Ureter (tissue), 1 donor: ENCODE data around the gene PRKCA. TPM values are rescaled to one million over a fixed set of nuclear protein-coding genes. Genes with fewer than 3 reads are reported as not detected.
"Not testable (repeated sequence)": the region's sequence is repeated elsewhere in the genome, so short reads cannot be mapped to it uniquely, and the experiment has no call there.

ENCODE experiments used
- DNase-seq: peaks from one replicate; pipeline ENCODE4 v3.0.0-alpha.2; 2020; ENCODE audit warnings: low spot score
- total RNA-seq: library from RNA; stranded (reverse); gene quantifications from one replicate; pipeline ENCODE4 v1.2.4, GENCODE V29; 2023
- donor health status: DM: yes; HTN: yes; CAD: no.

PRKCA gene
- total RNA-seq, 1 donor from 2014 or later: 58.1 TPM

DNA sequence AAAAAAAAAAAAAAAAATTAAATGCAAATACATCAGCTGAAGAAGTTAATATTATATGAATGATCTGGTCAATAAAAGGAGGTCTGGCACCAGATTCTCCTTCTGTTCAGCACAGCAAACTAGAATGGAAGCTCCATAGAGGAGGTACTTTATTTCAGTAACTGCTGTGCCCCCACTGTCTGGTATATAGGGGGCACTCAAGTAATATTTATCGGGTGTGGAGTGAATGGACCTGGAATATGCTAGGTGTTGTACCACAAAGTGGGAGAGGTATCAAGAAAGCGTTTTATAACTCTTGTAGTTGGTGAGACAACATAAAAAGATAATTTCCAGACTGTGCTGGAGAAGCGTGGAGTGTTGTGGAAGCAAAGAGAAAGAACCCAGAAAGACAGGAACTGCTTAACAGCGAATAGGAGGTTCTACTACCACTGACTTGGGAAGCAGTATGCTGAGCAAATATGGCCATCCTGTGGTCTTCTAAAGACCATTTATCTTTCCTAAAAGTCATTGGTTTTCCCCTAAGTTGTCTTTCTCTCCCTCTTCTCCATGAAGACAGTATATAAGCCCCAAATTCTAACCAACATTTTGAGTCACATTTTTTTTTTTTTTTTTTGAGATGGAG lies 12.2 kb upstream of the PRKCA start:
- DNase-seq: no peak

- DNase-seq: no peak
These were observed 10.1 kb upstream of the PRKCA start for GRCh38 chr17:66292353-66292752.

DNA sequence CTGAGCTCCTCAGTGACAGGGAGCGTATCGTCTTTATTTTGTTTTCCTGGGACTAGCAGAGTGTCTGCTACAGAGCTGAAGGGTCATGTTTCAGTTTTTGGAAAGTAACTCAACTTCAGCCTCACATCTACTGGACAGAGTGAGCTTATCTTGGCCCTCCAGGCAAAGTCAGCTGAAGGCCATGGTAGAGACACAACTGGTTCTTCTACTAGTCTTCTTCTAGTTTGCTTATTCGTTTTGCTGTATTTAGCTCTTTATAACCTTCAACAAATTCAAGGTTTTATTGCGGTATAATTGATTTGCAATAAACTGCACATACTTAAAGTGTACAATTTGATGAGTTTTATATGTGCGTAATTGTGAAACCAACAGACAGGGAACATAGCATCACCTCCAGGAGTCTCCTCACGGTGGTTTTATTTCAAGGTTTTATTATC lies 6.1 kb upstream of the PRKCA start:
- DNase-seq: no peak

GRCh38 chr17:66297443-66297842 lies 5.0 kb upstream of the PRKCA start:
- DNase-seq: not testable (repeated sequence)

DNA sequence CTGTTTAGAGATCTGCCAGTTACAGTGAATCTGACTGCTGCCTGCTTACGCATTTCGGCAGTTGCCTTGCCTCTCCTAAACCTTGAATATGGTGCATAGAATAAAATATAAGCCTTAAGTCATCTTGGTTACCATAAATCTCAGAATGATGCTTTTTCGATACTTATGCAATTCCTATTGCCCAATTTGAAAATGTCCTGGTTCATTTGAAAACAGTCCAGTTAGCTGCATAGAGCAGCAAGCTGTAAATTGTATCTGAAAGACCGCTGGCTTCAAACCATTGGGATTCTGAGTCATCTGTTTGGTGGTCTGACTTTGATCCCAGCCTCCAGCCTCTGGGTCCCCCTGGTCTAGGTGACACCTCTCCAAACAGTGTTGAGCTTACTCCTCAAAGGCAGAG lies 2.7 kb upstream of the PRKCA start:
- DNase-seq: no peak

GRCh38 chr17:66300956-66301355 lies 1.5 kb upstream of the PRKCA start:
- no peak for DNase-seq

DNA sequence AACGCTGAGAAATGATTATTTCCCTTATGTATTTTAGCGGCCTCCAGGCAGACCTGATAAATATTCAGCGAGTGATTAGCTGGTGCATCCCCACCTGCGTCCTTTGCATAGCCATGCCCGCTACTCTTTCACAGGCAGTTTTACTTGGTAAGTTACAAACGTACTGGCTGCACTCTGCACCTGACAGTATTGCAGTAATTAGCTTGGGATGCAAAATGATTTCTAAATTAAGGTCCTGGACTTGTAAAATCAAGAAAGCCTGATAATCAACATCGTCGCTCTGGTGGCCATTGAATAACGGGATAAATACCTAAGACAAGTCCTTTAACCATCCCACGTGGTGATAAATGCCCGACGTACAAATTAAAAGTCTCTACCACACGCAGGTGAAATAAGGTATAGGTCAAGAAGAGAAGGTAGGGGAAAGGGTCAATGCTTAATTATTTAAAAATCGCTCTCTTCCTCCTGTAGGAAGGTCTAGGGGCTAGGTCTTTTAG lies 998 bp upstream of the PRKCA start:
- no peak for DNase-seq

DNA sequence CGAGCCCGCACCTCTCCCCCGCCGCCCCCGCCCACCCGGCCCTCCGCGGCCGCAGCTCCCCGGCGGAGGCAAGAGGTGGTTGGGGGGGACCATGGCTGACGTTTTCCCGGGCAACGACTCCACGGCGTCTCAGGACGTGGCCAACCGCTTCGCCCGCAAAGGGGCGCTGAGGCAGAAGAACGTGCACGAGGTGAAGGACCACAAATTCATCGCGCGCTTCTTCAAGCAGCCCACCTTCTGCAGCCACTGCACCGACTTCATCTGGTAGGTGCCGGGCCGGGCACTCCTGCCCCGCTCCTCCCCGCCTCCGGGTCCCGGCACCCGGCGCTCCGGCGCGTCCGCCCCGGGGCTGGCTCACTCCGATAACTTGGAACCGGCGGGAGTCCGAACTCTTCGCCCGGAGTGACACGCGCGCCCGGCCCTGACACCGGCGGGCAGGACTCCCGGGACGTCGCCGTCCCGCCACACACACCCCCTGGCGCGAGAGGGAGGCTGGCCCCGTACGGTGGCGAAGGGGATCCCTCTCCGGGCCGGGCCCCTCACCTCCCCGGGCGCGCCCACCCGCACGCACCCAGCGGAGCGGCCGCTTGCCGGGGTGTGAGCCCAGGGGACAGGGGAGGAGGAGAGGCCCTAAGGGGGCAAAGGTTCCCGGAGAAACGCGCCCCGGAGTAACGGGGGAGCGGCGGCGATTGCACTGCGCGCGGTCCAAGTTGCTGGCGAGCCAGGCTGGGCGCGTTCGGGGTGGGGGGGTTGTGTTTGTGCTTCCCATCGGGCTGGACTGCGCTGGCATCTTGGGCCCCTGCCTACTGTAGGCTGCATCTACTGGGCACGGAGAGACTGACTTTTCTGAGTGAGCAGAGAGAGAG lies 581 bp downstream of the PRKCA start:
- peak; percentile 54 for DNase-seq

GRCh38 chr17:66304304-66305174 lies 2.1 kb downstream of the PRKCA start:
- DNase-seq: no peak

DNA sequence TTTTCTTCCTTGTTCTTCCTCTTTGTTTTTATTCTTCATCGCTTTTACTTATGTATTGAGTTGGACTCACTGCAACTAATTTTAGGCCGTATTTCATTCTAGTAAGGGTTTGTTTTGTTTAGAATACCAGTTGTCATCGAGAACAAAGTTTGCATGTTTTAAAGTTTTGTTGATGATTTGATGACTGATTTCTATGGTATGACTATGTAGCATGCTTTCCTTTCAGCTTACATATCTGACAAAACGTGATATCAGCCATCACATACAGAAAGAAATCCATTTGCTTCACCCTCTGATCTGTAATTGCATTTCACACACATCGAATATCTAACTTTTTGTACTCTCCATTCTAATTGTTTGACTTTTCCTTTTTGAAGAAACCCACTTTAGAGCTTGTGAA lies 4.0 kb downstream of the PRKCA start:
- DNase-seq: no peak

- no peak for DNase-seq
These were observed 4.8 kb downstream of the PRKCA start for GRCh38 chr17:66307257-66307656.

GRCh38 chr17:66308856-66309255 lies 6.4 kb downstream of the PRKCA start:
- no peak for DNase-seq

GRCh38 chr17:66309793-66310192 lies 7.4 kb downstream of the PRKCA start:
- no peak for DNase-seq

GRCh38 chr17:66310528-66311148 lies 8.2 kb downstream of the PRKCA start:
- no peak for DNase-seq

- DNase-seq: no peak
These were observed 10.5 kb downstream of the PRKCA start for GRCh38 chr17:66312912-66313311.

GRCh38 chr17:66313325-66313724 lies 10.9 kb downstream of the PRKCA start:
- DNase-seq: no peak

GRCh38 chr17:66313995-66314659 lies 11.7 kb downstream of the PRKCA start:
- DNase-seq: no peak

- DNase-seq: no peak
These were observed 15.2 kb downstream of the PRKCA start for GRCh38 chr17:66317629-66318028.

- DNase-seq: no peak
These were observed 16.8 kb downstream of the PRKCA start for GRCh38 chr17:66319226-66319625.

- no peak for DNase-seq
These were observed 20.4 kb downstream of the PRKCA start for GRCh38 chr17:66322764-66323163.

DNA sequence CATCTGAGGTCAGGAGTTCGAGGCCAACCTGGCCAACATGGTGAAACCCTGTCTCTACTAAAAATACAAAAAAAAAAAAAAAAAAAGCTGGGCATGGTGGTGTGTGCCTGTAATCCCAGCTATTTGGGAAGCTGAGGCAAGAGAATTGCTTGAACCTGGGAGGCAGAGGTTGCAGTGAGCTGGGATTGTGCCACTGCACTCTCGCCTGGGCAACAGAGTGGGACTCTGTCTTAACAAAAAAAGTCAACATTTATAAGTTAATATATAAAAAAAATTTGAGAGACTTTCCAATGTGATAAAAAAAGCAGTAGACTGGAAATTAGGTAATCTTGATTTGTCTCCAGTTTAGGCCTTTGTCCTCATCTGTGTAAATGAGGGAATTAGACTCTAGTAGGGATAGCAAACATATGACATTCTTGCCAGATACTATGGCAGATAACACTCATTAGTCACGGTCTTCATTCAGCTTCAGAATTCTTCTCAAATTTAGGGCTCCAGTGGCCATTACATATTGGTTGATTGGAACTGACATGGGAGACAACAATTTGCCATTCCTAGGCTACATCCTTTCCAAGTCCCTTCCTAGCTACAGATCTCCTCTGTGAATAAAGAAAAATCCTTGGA lies 22.1 kb downstream of the PRKCA start:
- not testable (repeated sequence) for DNase-seq
